SK-N-SH (cell line): ENCODE measurements around the gene ZNF891. TPM values are rescaled to one million over a fixed set of nuclear protein-coding genes. Genes with fewer than 3 reads are reported as not detected.
A peak's percentile ranks its signal among the peaks of the same experiment; 100 is the strongest.

Source experiments
- CTCF ChIA-PET: fragments of 300-600, 350-600 bp; formaldehyde crosslinking; extraction: SDS; loops from one replicate; lab custom pipeline; 2021; lab: Yijun Ruan, JAX
- POLR2A ChIA-PET: fragments of 350-600 bp; sonication (Branson Sonifier 250); formaldehyde crosslinking; extraction: SDS; loops from one replicate; lab custom pipeline; 2020; ENCODE audit warnings: antibody characterized with exemption, inconsistent platforms; lab: Yijun Ruan, JAX
- DNase-seq: peaks from one replicate; pipeline ENCODE4 v3.0.0; 2012
- H2AFZ ChIP-seq: fragments of 200-600 bp; sonication (generic); 2 replicates; pipeline ENCODE4 v1.8.1; 2016; ENCODE audit warnings: antibody characterized with exemption, mild to moderate bottlenecking, low read depth
- H3F3A ChIP-seq: fragments of 200-600 bp; sonication (generic); replicated peaks from 2 replicates; pipeline ENCODE3; 2016; ENCODE audit warnings: antibody characterized with exemption, mild to moderate bottlenecking; ENCODE audit not compliant: insufficient read depth
- H3K27ac ChIP-seq, 2 experiments: fragments of 200-500 bp in 1 of 2; fragments of 200-600 bp in 1 of 2; sonication (Bioruptor generic) in 1 of 2; sonication (generic), shearing (Covaris generic) in 1 of 2; 2 replicates each; pipeline versions ENCODE4 v1.5.1 to v1.6.1; 2014 to 2016; ENCODE audit warnings: low read depth in 2 of 2, inconsistent platforms in 1 of 2, low read length in 1 of 2, mild to moderate bottlenecking in 1 of 2, mixed read lengths in 1 of 2
- H3K27me3 ChIP-seq: fragments of 200-600 bp; sonication (generic), shearing (Covaris generic); 2 replicates; pipeline ENCODE4 v1.6.1; 2016; ENCODE audit warnings: mixed run types; ENCODE audit not compliant: insufficient read depth
- H3K36me3 ChIP-seq, 2 experiments: fragments of 200-500 bp in 1 of 2; fragments of 200-600 bp in 1 of 2; sonication (Bioruptor generic) in 1 of 2; sonication (generic) in 1 of 2; replicated peaks in 1 of 2; 2 replicates each; pipeline versions ENCODE3 to v1.5.1; 2014 to 2016; ENCODE audit warnings: low read length in 1 of 2, mild to moderate bottlenecking in 1 of 2; ENCODE audit not compliant: insufficient read depth in 2 of 2, control insufficient read depth in 1 of 2
- H3K4me1 ChIP-seq, 2 experiments: fragments of 200-500 bp in 1 of 2; fragments of 200-600 bp in 1 of 2; sonication (Bioruptor generic) in 1 of 2; sonication (generic), shearing (Covaris generic) in 1 of 2; 2 replicates each; pipeline versions ENCODE4 v1.5.1 to v1.6.1; 2014 to 2016; ENCODE audit warnings: low read depth in 1 of 2, low read length in 1 of 2, mixed run types in 1 of 2; ENCODE audit not compliant: insufficient read depth in 2 of 2, control insufficient read depth in 1 of 2
- H3K4me2 ChIP-seq: fragments of 200-600 bp; sonication (generic), shearing (Covaris generic); 2 replicates; pipeline ENCODE4 v1.6.1; 2017; ENCODE audit warnings: mixed run types
- H3K4me3 ChIP-seq, 2 experiments: fragments of 200-500 bp in 1 of 2; fragments of 200-600 bp in 1 of 2; sonication (Bioruptor generic) in 1 of 2; sonication (generic), shearing (Covaris generic) in 1 of 2; 2 replicates each; pipeline versions ENCODE4 v1.5.1 to v1.8.1; 2014 to 2016; ENCODE audit warnings: low read depth in 2 of 2, inconsistent platforms in 1 of 2, low read length in 1 of 2, mild to moderate bottlenecking in 1 of 2, mixed read lengths in 1 of 2, moderate library complexity in 1 of 2
- H3K79me2 ChIP-seq: fragments of 200-600 bp; sonication (generic); 2 replicates; pipeline ENCODE4 v1.8.1; 2017; ENCODE audit warnings: mild to moderate bottlenecking; ENCODE audit not compliant: insufficient read depth
- H3K9ac ChIP-seq: fragments of 200-600 bp; sonication (generic); 2 replicates; pipeline ENCODE4 v1.6.1; 2017; ENCODE audit warnings: mixed run types
- H3K9me2 ChIP-seq: fragments of 200-600 bp; sonication (generic); 2 replicates; pipeline ENCODE4 v1.6.1; 2017; ENCODE audit warnings: mixed run types
- H3K9me3 ChIP-seq: fragments of 200-600 bp; sonication (generic); 2 replicates; pipeline ENCODE4 v1.6.1; 2017; ENCODE audit warnings: mixed run types, mild to moderate bottlenecking, moderate library complexity
- H4K20me1 ChIP-seq: fragments of 200-600 bp; sonication (generic); 2 replicates; pipeline ENCODE4 v1.6.1; 2017; ENCODE audit warnings: mild to moderate bottlenecking, mixed run types; ENCODE audit not compliant: insufficient read depth
- EZH2phosphoT487 ChIP-seq: fragments of 200-600 bp; sonication (generic); IDR thresholded peaks from 2 replicates; pipeline ENCODE4 v1.6.1; 2017; ENCODE audit warnings: low read depth, mixed run types, mild to moderate bottlenecking, antibody characterized with exemption, moderate library complexity, borderline replicate concordance
- FOXM1 ChIP-seq: IDR thresholded peaks from 2 replicates; pipeline ENCODE4 v1.4.0; 2012; ENCODE audit warnings: low read depth, mild to moderate bottlenecking
- GABPA ChIP-seq: IDR thresholded peaks from 2 replicates; pipeline ENCODE4 v1.4.0; 2012; ENCODE audit warnings: low read depth, mild to moderate bottlenecking
- MAX ChIP-seq: IDR thresholded peaks from 2 replicates; pipeline ENCODE4 v1.4.0; 2012; ENCODE audit warnings: low read depth
- NRF1 ChIP-seq: IDR thresholded peaks from 2 replicates; pipeline ENCODE4 v1.6.1; 2012; ENCODE audit warnings: low read depth, mild to moderate bottlenecking, low read length
- POLR2AphosphoS5 ChIP-seq: IDR thresholded peaks from 2 replicates; pipeline ENCODE4 v1.6.1; 2012; ENCODE audit warnings: low read depth, low read length
- REST ChIP-seq: IDR thresholded peaks from 2 replicates; pipeline ENCODE4 v1.6.1; 2012; ENCODE audit warnings: mild to moderate bottlenecking, low read depth, low read length, moderate library complexity
- RFX5 ChIP-seq: IDR thresholded peaks from 2 replicates; pipeline ENCODE4 v1.6.1; 2012; ENCODE audit warnings: mild to moderate bottlenecking, improper control_type of control experiment, low read length
- TAF1 ChIP-seq: IDR thresholded peaks from 2 replicates; pipeline ENCODE4 v1.6.1; 2012; ENCODE audit warnings: low read depth, mild to moderate bottlenecking, low read length, moderate library complexity, borderline replicate concordance
- TCF12 ChIP-seq: IDR thresholded peaks from 2 replicates; pipeline ENCODE4 v1.4.0; 2012
- USF1 ChIP-seq: IDR thresholded peaks from 2 replicates; pipeline ENCODE4 v1.4.0; 2012; ENCODE audit warnings: low read depth, borderline replicate concordance
- YY1 ChIP-seq: IDR thresholded peaks from 2 replicates; pipeline ENCODE4 v1.4.0; 2012; ENCODE audit warnings: low read depth, mild to moderate bottlenecking
- WGBS: methylation state at CpG from one replicate; pipeline ENCODE4 v1.1.6; 2017; ENCODE audit warnings: low lambda C conversion rate; 5-methylcytosine and 5-hydroxymethylcytosine counted together
- polyA plus RNA-seq, 3 experiments: library from polyadenylated mRNA; depleted of rRNA; stranded (reverse); fragments of >200 nt; gene quantifications; 2 replicates each; pipeline ENCODE4 v1.2.3, GENCODE V29; 2012

ZNF891 gene
- 0.33 and 0.50 TPM in 2 replicates for polyA plus RNA-seq (2012; rRNA removed)
- polyA plus RNA-seq (2012; cell fraction: cytosol; rRNA removed): 0.27 and 0.30 TPM in 2 replicates
- 0.74 and 1.8 TPM in 2 replicates for polyA plus RNA-seq (2012; cell fraction: nucleus; rRNA removed)

GRCh38 chr12:133130038-133130807, at the start of gene ZNF891, which contains the start of gene ZNF10:
ZNF891 (minus strand) TSS chr12:133130274; CDS start chr12:133121918, 8,356 bp downstream.
ZNF10 (plus strand) TSS chr12:133130627; CDS start chr12:133144493, 13,866 bp downstream.
- Histone ChIP-seq H3K9ac (peak within 1 kb of the TSS; percentile 73), H3K27me3 (no peaks in the 10 kb centered on the region)
- CTCF ChIA-PET: interaction anchor here (1.4 kb wide), 1 partner anchor 10 kb away, joined by 3 read pairs; no protein-coding TSS in a partner anchor
- TF ChIP-seq NRF1: peak; percentile 78
- peak; percentile 78 for TF ChIP-seq TAF1
- TF ChIP-seq FOXM1: no peak
- TF ChIP-seq TCF12: no peak
- 0 out of 2 replicates have a peak, but pooled peaks have one; percentile 8 for TF ChIP-seq GABPA
- TF ChIP-seq REST: no peak
- peak; percentile 78 for TF ChIP-seq MAX
- 0 out of 2 replicates have a peak, but pooled peaks have one; percentile 31 for TF ChIP-seq YY1
- TF ChIP-seq USF1: peak; percentile 18; the same call in 1 of the 2 replicates
- peak; percentile 85 for TF ChIP-seq POLR2AphosphoS5
- peak; percentile 36; the same call in 1 of the 2 replicates for TF ChIP-seq RFX5
- TF ChIP-seq EZH2phosphoT487: no peak
- TF ChIP-seq, all 33 proteins: peak for 8
- peak within 1 kb of the TSS; percentile 96 for H2AFZ ChIP-seq
- H3K4me1 ChIP-seq: no peaks in the 10 kb centered on the region; a peak in 1 of 4 replicates
- H3K4me3 ChIP-seq: peak within 1 kb of the TSS; percentile 78 to 84
- no peaks in the 10 kb centered on the region for H3K79me2 ChIP-seq
- no peaks in the 10 kb centered on the region for H4K20me1 ChIP-seq
- no peaks in the 10 kb centered on the region for H3K9me2 ChIP-seq
- peaks cover 19 to 36% of the 10 kb centered on the region in 2 experiments for H3K36me3 ChIP-seq
- WGBS: 0% methylated on average over 23 of the region's 87 CpGs
- peak; percentile 95 for DNase-seq
- peaks cover 20% of the 10 kb centered on the region for H3F3A ChIP-seq
- peak within 1 kb of the TSS; percentile 85 to 94 for H3K27ac ChIP-seq
- POLR2A ChIA-PET: interaction anchor here (1.5 to 3.0 kb wide), 2 partner anchors 50 to 51 kb away, joined by 5 to 18 read pairs; partner anchors contain the start of genes ZNF140 and ZNF268
- H3K4me2 ChIP-seq: peak within 1 kb of the TSS; percentile 80
- H3K9me3 ChIP-seq: peaks cover 24% of the 10 kb centered on the region
